K562 (cell line): Measurements from ENCODE around the gene SLC44A1. TPM values are rescaled to one million over a fixed set of nuclear protein-coding genes. Genes with fewer than 3 reads are reported as not detected.

Experiments used
- ARHGAP35 ChIP-seq: fragments of 450-650 bp; IDR thresholded peaks from 2 replicates; pipeline ENCODE4 v1.6.1; 2018; ENCODE audit not compliant: partially characterized antibody
- ARID1B ChIP-seq: fragments of 450-650 bp; IDR thresholded peaks from 2 replicates; pipeline ENCODE4 v1.6.1; 2016; ENCODE audit warnings: antibody characterized with exemption, mild to moderate bottlenecking, inconsistent platforms
- ATF6 ChIP-seq: sonication (generic); formaldehyde crosslinking; IDR thresholded peaks from 2 replicates; pipeline ENCODE4 v1.4.0; 2020; ENCODE audit warnings: mild to moderate bottlenecking, missing genetic modification reagents
- BACH1 ChIP-seq: fragments of 200-800 bp; sonication (Bioruptor generic); IDR thresholded peaks from 2 replicates; pipeline ENCODE4 v1.6.1; 2016; ENCODE audit warnings: missing genetic modification characterization, missing compliant biosample characterization
- DPF2 ChIP-seq: fragments of 450-650 bp; IDR thresholded peaks from 2 replicates; pipeline ENCODE4 v1.6.1; 2016
- ELF4 ChIP-seq: fragments of 450-650 bp; formaldehyde crosslinking; IDR thresholded peaks from 2 replicates; pipeline ENCODE4 v1.4.0; 2022; ENCODE audit warnings: missing genetic modification characterization
- HDAC6 ChIP-seq: IDR thresholded peaks from 2 replicates; pipeline ENCODE4 v1.6.1; 2012; ENCODE audit warnings: low read depth, mild to moderate bottlenecking, control low read depth, inconsistent platforms, low read length, moderate library complexity
- HNRNPUL1 ChIP-seq: fragments of 200-400 bp; formaldehyde crosslinking; IDR thresholded peaks from 2 replicates; pipeline ENCODE4 v1.6.1; 2017; ENCODE audit warnings: low read length
- IFI16 ChIP-seq: fragments of 250-450 bp; sonication (Bioruptor Pico); IDR thresholded peaks from 2 replicates; pipeline ENCODE4 v2.1.2; 2022; ENCODE audit warnings: mild to moderate bottlenecking, inconsistent platforms
- POLR3A ChIP-seq: IDR thresholded peaks from 2 replicates; pipeline ENCODE4 v1.6.1; 2011; ENCODE audit warnings: borderline replicate concordance, mild to moderate bottlenecking, moderate library complexity; ENCODE audit not compliant: insufficient read length, insufficient read depth; ENCODE audit errors: extremely low read depth
- RUNX1 ChIP-seq: sonication (generic); IDR thresholded peaks from 2 replicates; pipeline ENCODE4 v1.6.1; 2016; ENCODE audit warnings: antibody characterized with exemption, low read depth
- SAFB ChIP-seq: fragments of 200-400 bp; formaldehyde crosslinking; IDR thresholded peaks from 2 replicates; pipeline ENCODE4 v1.6.1; 2017; ENCODE audit warnings: low read depth, low read length, borderline replicate concordance
- SMAD2 ChIP-seq: fragments of 150-350 bp; IDR thresholded peaks from 2 replicates; pipeline ENCODE4 v1.6.1; 2014; ENCODE audit warnings: low read depth, mild to moderate bottlenecking, low read length
- TAF9B ChIP-seq: fragments of 450-650 bp; IDR thresholded peaks from 2 replicates; pipeline ENCODE4 v1.6.1; 2018; ENCODE audit warnings: mild to moderate bottlenecking; ENCODE audit not compliant: partially characterized antibody
- TCF15 ChIP-seq: fragments of 250-450 bp; sonication (Bioruptor Pico); IDR thresholded peaks from 2 replicates; pipeline ENCODE4 v1.8.0; 2022; ENCODE audit warnings: moderate library complexity, mild to moderate bottlenecking, inconsistent platforms
- THRB ChIP-seq: fragments of 450-650 bp; formaldehyde crosslinking; conservative IDR thresholded peaks from 2 replicates; pipeline ENCODE4 v1.4.0; 2022; ENCODE audit warnings: mild to moderate bottlenecking, missing genetic modification characterization
- TOE1 ChIP-seq, 2 experiments: fragments of 450-650 bp in 1 of 2; sonication (generic) in 1 of 2; formaldehyde crosslinking in 1 of 2; IDR thresholded peaks; 2 replicates each; pipeline versions ENCODE4 v1.7.1 to v1.8.0; 2016 to 2022; ENCODE audit warnings: borderline replicate concordance in 2 of 2, mild to moderate bottlenecking in 2 of 2, antibody characterized with exemption in 1 of 2, inconsistent platforms in 1 of 2, low read depth in 1 of 2, missing genetic modification reagents in 1 of 2, moderate library complexity in 1 of 2
- USF2 ChIP-seq: sonication (generic); formaldehyde crosslinking; IDR thresholded peaks from 2 replicates; pipeline ENCODE4 v1.5.0; 2020; ENCODE audit warnings: missing genetic modification reagents
- ZBED1 ChIP-seq: IDR thresholded peaks from 2 replicates; pipeline ENCODE4 v1.6.1; 2014
- ZNF253 ChIP-seq: fragments of 250-450 bp; sonication (Bioruptor Pico); conservative IDR thresholded peaks from 2 replicates; pipeline ENCODE4 v1.6.1; 2021; ENCODE audit warnings: mild to moderate bottlenecking
- ZNF584 ChIP-seq: fragments of 200-800 bp; sonication (Bioruptor generic); IDR thresholded peaks from 2 replicates; pipeline ENCODE4 v1.6.1; 2016; ENCODE audit warnings: low read depth, mild to moderate bottlenecking, missing genetic modification characterization, missing compliant biosample characterization
- ZNF639 ChIP-seq, 2 experiments: fragments of 200-800 bp in 1 of 2; sonication (Bioruptor generic) in 1 of 2; sonication (generic) in 1 of 2; formaldehyde crosslinking in 1 of 2; IDR thresholded peaks in 1 of 2; conservative IDR thresholded peaks in 1 of 2; 2 replicates each; pipeline versions ENCODE4 v1.5.0 to v1.6.1; 2016 to 2020; ENCODE audit warnings: missing compliant biosample characterization in 1 of 2, missing genetic modification characterization in 1 of 2, missing genetic modification reagents in 1 of 2
- polyA plus RNA-seq, 8 experiments: library from polyadenylated mRNA; depleted of rRNA in 4 of 8; stranded (reverse) in 5 of 8; unstranded in 3 of 8; fragments of >200 nt; fragmentation: Nextera tagmentation in 2 of 8; fragmentation: Illumina TruSeq in 1 of 8; extraction: Ambion mirVana in 2 of 8; extraction: Trizol in 1 of 8; gene quantifications; 2 replicates each; pipeline versions ENCODE4 v1.2.1 to v1.2.3, GENCODE V29; 2011 to 2014; ENCODE audit warnings: inconsistent platforms in 1 of 8, missing spikeins in 1 of 8
- total RNA-seq, 7 experiments: library from RNA; depleted of rRNA in 6 of 7; stranded (reverse); fragments of >200 nt in 6 of 7; fragmentation: Illumina TruSeq in 2 of 7; extraction: Trizol in 2 of 7; gene quantifications; 2 replicates each; pipeline versions ENCODE4 v1.2.1 to v1.2.3, GENCODE V29; 2011 to 2021; ENCODE audit warnings: low replicate concordance in 1 of 7

Gene SLC44A1
- total and polyA plus RNA-seq, 9 of the 15 experiments (the other 6 are each of a cell fraction or from before 2014, with no cell fraction given), result 0.11 to 0.59 (median 0.30) TPM

GRCh38 chr9:105299190-105299854 lies 54.9 kb downstream of the SLC44A1 start (continued):
- 0 out of 2 replicates have a peak, but pooled peaks have one; percentile 9 for TF ChIP-seq THRB
- TF ChIP-seq POLR3A, result no peak
- TF ChIP-seq ARID1B, result peak; percentile 63
- no peak for TF ChIP-seq HNRNPUL1
- no peak for TF ChIP-seq USF2 (CRISPR knock-in tag)
- TF ChIP-seq TCF15, result no peak
- TF ChIP-seq BACH1, result peak; percentile 56; the same call in 1 of the 2 replicates
- peak; percentile 46; the same call in 1 of the 2 replicates for TF ChIP-seq DPF2
- TF ChIP-seq HDAC6, result no peak
- TF ChIP-seq IFI16, result no peak
- TF ChIP-seq ZNF584 (CRISPR knock-in tag), result peak; percentile 27; the same call in 1 of the 2 replicates
- TF ChIP-seq SAFB, result no peak
- TF ChIP-seq RUNX1, result no peak
- no peak for TF ChIP-seq ATF6
- no peak; the same call in 1 of the 2 replicates for TF ChIP-seq ELF4 (CRISPR knock-in tag)
- no peak for TF ChIP-seq TOE1 (IDR thresholded peaks at IDR 0.05; ENCODE audit: borderline replicate concordance)
- no peak for TF ChIP-seq TOE1 (CRISPR knock-in tag; IDR thresholded peaks at IDR 0.05; ENCODE audit: borderline replicate concordance, low read depth)
- peak in 1 of 2 experiments; percentile 54; a peak in 1 of 4 replicates for TF ChIP-seq ZNF639 (CRISPR knock-in tag; conservative IDR thresholded peaks at IDR 0.05 in 1 of 2, IDR thresholded peaks at IDR 0.05 in 1 of 2)
- TF ChIP-seq ZNF253 (CRISPR knock-in tag), result no peak
- TF ChIP-seq SMAD2, result no peak
- TF ChIP-seq TAF9B, result no peak
- no peak for TF ChIP-seq ZBED1
- no peak for TF ChIP-seq ARHGAP35
